Measurements from ENCODE around the gene HSPA1B. TPM values are rescaled to one million over a fixed set of nuclear protein-coding genes. Genes with fewer than 3 reads are reported as not detected.

The HSPA1B gene
- total RNA-seq, 1 experiment from 2014 or later: 147 TPM

- no peak for ATAC-seq
- CTCF ChIA-PET: no interaction called here
Observed at GRCh38 chr6:31794294-31794865, 33.2 kb upstream of the HSPA1B start.

GRCh38 chr6:31794866-31795615, 32.5 kb upstream of the HSPA1B start:
- intact Hi-C loops (cut with micrococcal nuclease; ENCODE audit: unreplicated experiment) (no loop called here), in situ Hi-C loops (cut with HindIII; ENCODE audit: low pct_unique_long_range_greater_than_20kb, low sequenced_read_pairs) (no loop called here)
- H3K27me3 ChIP-seq (ENCODE audit: control insufficient read depth, insufficient read depth, low read length): no peaks in the 10 kb centered on the region
- DNase-seq (ENCODE audit: low read depth, low spot score) (no peak), ATAC-seq (peak; percentile 51)
- POLR2A ChIA-PET: interaction anchor here (0.6 kb wide), 1 partner anchor 16 kb away, joined by 6 read pairs; no protein-coding TSS in a partner anchor
- H3K9me3 ChIP-seq (ENCODE audit: control insufficient read depth, insufficient read depth, low read depth, low read length): no peaks in the 10 kb centered on the region
- H3K4me1 ChIP-seq (ENCODE audit: control insufficient read depth, insufficient read depth, low read length): peaks cover 21% of the 10 kb centered on the region
- CTCF ChIA-PET: no interaction called here
- BruUV-seq (replicated peaks): no TSS peak
- H3K4me3 ChIP-seq (ENCODE audit: low read depth in 2 of 2, low read length in 2 of 2): peak overlapping the region; percentile 92 to 99
- H3K27ac ChIP-seq (ENCODE audit: low read length): peak overlapping the region; percentile 99
- peaks cover 8% of the 10 kb centered on the region for H3K36me3 ChIP-seq (ENCODE audit: control insufficient read depth, insufficient read depth, low read length)
- no peak for TF ChIP-seq REST (IDR thresholded peaks at IDR 0.05; ENCODE audit: insufficient read depth in 1 of 2, low read depth in 2 of 2, low read length in 1 of 2)
- no peak for TF ChIP-seq TCF7L2 (IDR thresholded peaks at IDR 0.05; ENCODE audit: low read depth, low read length)
- TF ChIP-seq POLR2AphosphoS5 (IDR thresholded peaks at IDR 0.05; ENCODE audit: low read depth, low read length): no peak
- no peak for TF ChIP-seq SIN3A (IDR thresholded peaks at IDR 0.05; ENCODE audit: borderline replicate concordance, insufficient read depth, low read depth, low read length)

More at GRCh38 chr6:31794294-31794865, 33.2 kb upstream of the HSPA1B start:
- Histone ChIP-seq H3K36me3 (ENCODE audit: control insufficient read depth, insufficient read depth, low read length) (peaks cover 8% of the 10 kb centered on the region), H3K27me3 (ENCODE audit: control insufficient read depth, insufficient read depth, low read length) (no peaks in the 10 kb centered on the region), H3K9me3 (ENCODE audit: control insufficient read depth, insufficient read depth, low read depth, low read length) (no peaks in the 10 kb centered on the region), H3K4me3 (ENCODE audit: low read depth in 2 of 2, low read length in 2 of 2) (peak overlapping the region; percentile 92 to 99), H3K4me1 (ENCODE audit: control insufficient read depth, insufficient read depth, low read length) (peaks cover 21% of the 10 kb centered on the region), H3K27ac (ENCODE audit: low read length) (peak overlapping the region; percentile 99)
- POLR2A ChIA-PET: no interaction called here
- BruUV-seq (replicated peaks): TSS peak; percentile 84
- no peak for DNase-seq (ENCODE audit: low read depth, low spot score)
- TF ChIP-seq SIN3A (IDR thresholded peaks at IDR 0.05; ENCODE audit: borderline replicate concordance, insufficient read depth, low read depth, low read length) (no peak), POLR2AphosphoS5 (IDR thresholded peaks at IDR 0.05; ENCODE audit: low read depth, low read length) (no peak), TCF7L2 (IDR thresholded peaks at IDR 0.05; ENCODE audit: low read depth, low read length) (no peak), REST (IDR thresholded peaks at IDR 0.05; ENCODE audit: insufficient read depth in 1 of 2, low read depth in 2 of 2, low read length in 1 of 2) (no peak), CTCF (IDR thresholded peaks at IDR 0.05) (no peak)
- intact Hi-C loops (cut with micrococcal nuclease; ENCODE audit: unreplicated experiment) (no loop called here), in situ Hi-C loops (cut with HindIII; ENCODE audit: low pct_unique_long_range_greater_than_20kb, low sequenced_read_pairs) (no loop called here)

Measured in Panc1 (cell line).